Thyroid gland (tissue), 4 donors: ENCODE measurements around the gene CFL2.
"Not testable (repeated sequence)": the region's sequence is repeated elsewhere in the genome, so short reads cannot be mapped to it uniquely, and the experiment has no call there.

Source experiments
- POLR2A ChIP-seq, 2 donors: fragments of 450-650 bp; IDR thresholded peaks; one replicate each; pipeline ENCODE4 v1.6.1; 2017; ENCODE audit warnings: antibody characterized with exemption in 2 of 2, mild to moderate bottlenecking in 2 of 2, moderate library complexity in 1 of 2
- TF ChIP-seq, protein P1 (sequence below), 6 experiments: fragments of 200-600 bp in 3 of 6; fragments of 450-650 bp in 3 of 6; sonication (generic) in 3 of 6; IDR thresholded peaks; one replicate each; pipeline ENCODE4 v1.5.1; 2016 to 2019; ENCODE audit warnings: antibody characterized with exemption in 6 of 6, mild to moderate bottlenecking in 2 of 6, inconsistent platforms in 1 of 6, moderate library complexity in 1 of 6

- TF ChIP-seq, protein P1, sequence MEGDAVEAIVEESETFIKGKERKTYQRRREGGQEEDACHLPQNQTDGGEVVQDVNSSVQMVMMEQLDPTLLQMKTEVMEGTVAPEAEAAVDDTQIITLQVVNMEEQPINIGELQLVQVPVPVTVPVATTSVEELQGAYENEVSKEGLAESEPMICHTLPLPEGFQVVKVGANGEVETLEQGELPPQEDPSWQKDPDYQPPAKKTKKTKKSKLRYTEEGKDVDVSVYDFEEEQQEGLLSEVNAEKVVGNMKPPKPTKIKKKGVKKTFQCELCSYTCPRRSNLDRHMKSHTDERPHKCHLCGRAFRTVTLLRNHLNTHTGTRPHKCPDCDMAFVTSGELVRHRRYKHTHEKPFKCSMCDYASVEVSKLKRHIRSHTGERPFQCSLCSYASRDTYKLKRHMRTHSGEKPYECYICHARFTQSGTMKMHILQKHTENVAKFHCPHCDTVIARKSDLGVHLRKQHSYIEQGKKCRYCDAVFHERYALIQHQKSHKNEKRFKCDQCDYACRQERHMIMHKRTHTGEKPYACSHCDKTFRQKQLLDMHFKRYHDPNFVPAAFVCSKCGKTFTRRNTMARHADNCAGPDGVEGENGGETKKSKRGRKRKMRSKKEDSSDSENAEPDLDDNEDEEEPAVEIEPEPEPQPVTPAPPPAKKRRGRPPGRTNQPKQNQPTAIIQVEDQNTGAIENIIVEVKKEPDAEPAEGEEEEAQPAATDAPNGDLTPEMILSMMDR (IDR thresholded peaks at IDR 0.05) = not testable (repeated sequence)
- TF ChIP-seq POLR2A (IDR thresholded peaks at IDR 0.05) = not testable (repeated sequence)
Observed at GRCh38 chr14:34740139-34740538, 25.7 kb upstream of the CFL2 start.
